Spleen (tissue), 11 donors: ENCODE measurements around the gene GALNT13. TPM values are rescaled to one million over a fixed set of nuclear protein-coding genes. Genes with fewer than 3 reads are reported as not detected.

Source experiments
- DNase-seq: peaks from one replicate; pipeline ENCODE4 v3.0.0-alpha.2; 2020
- H3K27ac ChIP-seq, 8 donors: fragments of 200-600 bp; sonication (generic) in 7 of 8; 1 replicate in 4 of 8; 2 replicates in 4 of 8; pipeline versions ENCODE4 v1.5.0 to v1.8.0; 2016 to 2021; ENCODE audit warnings: inconsistent platforms in 4 of 8, mild to moderate bottlenecking in 4 of 8, moderate library complexity in 1 of 8
- H3K27me3 ChIP-seq, 7 donors: fragments of 200-600 bp; sonication (generic) in 6 of 7; replicated peaks in 1 of 7; 1 replicate in 4 of 7; 2 replicates in 3 of 7; pipeline versions ENCODE4 v1.5.0 to v1.8.0; 2016 to 2021; ENCODE audit warnings: inconsistent platforms in 3 of 7, mild to moderate bottlenecking in 1 of 7
- H3K36me3 ChIP-seq, 6 donors: fragments of 200-600 bp; sonication (generic) in 5 of 6; 1 replicate in 4 of 6; 2 replicates in 2 of 6; pipeline versions ENCODE4 v1.5.0 to v1.8.0; 2016 to 2021; ENCODE audit warnings: inconsistent platforms in 2 of 6
- H3K4me1 ChIP-seq, 6 donors: fragments of 200-600 bp; sonication (generic) in 5 of 6; 1 replicate in 3 of 6; 2 replicates in 3 of 6; pipeline versions ENCODE4 v1.5.0 to v1.8.0; 2016 to 2021; ENCODE audit warnings: inconsistent platforms in 3 of 6
- H3K4me3 ChIP-seq, 8 donors: fragments of 200-600 bp; sonication (generic) in 7 of 8; 1 replicate in 4 of 8; 2 replicates in 4 of 8; pipeline versions ENCODE4 v1.5.0 to v1.8.0; 2016 to 2021; ENCODE audit warnings: inconsistent platforms in 4 of 8, mild to moderate bottlenecking in 4 of 8, moderate library complexity in 2 of 8
- H3K9me3 ChIP-seq, 8 donors: fragments of 200-600 bp; sonication (generic) in 7 of 8; 1 replicate in 4 of 8; 2 replicates in 4 of 8; pipeline versions ENCODE4 v1.5.0 to v1.8.0; 2016 to 2021; ENCODE audit warnings: inconsistent platforms in 4 of 8
- POLR2A ChIP-seq, 3 donors: fragments of 450-650 bp; IDR thresholded peaks; one replicate each; pipeline ENCODE4 v1.5.1; 2017; ENCODE audit warnings: antibody characterized with exemption in 3 of 3, mild to moderate bottlenecking in 1 of 3
- POLR2AphosphoS5 ChIP-seq, 3 donors: sonication (generic); formaldehyde crosslinking; IDR thresholded peaks; one replicate each; pipeline ENCODE4 v1.5.1; 2017; ENCODE audit warnings: antibody characterized with exemption in 3 of 3
- WGBS, 5 donors: extraction: QIAGEN DNeasy Blood & Tissue Kit in 3 of 5; methylation state at CpG; one replicate each; pipeline versions ENCODE4 v1.1.5 to v1.1.7; 2013 to 2018; 5-methylcytosine and 5-hydroxymethylcytosine counted together
- intact Hi-C: fragments of 100-400 bp; cut with DNase I; formaldehyde crosslinking; loops from one replicate; pipeline ENCODE4 v1.15.0; 2023; ENCODE audit warnings: low total_unique reads
- polyA plus RNA-seq, 3 donors: library from polyadenylated mRNA; stranded (reverse); fragments of 200-250 nt; gene quantifications; one replicate each; pipeline ENCODE4 v1.2.1, GENCODE V29; 2013
- total RNA-seq, 7 donors: library from RNA; depleted of rRNA in 3 of 7; stranded (reverse); fragments of >200 nt in 3 of 7; fragmentation: NEBNext Ultra II Directional in 4 of 7; extraction: Animal tissue kit (Norgen Biotek cat#: 25700) in 4 of 7; gene quantifications; one replicate each; pipeline versions ENCODE4 v1.1.0 to v1.2.1, GENCODE V29; 2016 to 2021
- TF ChIP-seq, protein P1 (sequence below), 11 experiments: fragments of 200-600 bp in 7 of 11; fragments of 450-650 bp in 4 of 11; sonication (generic) in 4 of 11; IDR thresholded peaks in 8 of 11; conservative IDR thresholded peaks in 3 of 11; 1 replicate in 7 of 11; 2 replicates in 4 of 11; pipeline versions ENCODE4 v1.4.0 to v1.8.0; 2016 to 2021; ENCODE audit warnings: antibody characterized with exemption in 11 of 11, inconsistent platforms in 4 of 11, mild to moderate bottlenecking in 1 of 11
- donor health status: healthy with polysubstance abuse.
- donor health status: DM: no; HTN: no; CAD: no; lungs with moderate emphysema.
- donor health status: DM: no; HTN: no; CAD: no.
- donor health status: Bipolar disorder and iron deficiency.
- donor health status: healthy.
- donor health status: DM: no; HTN: no; CAD: no.
- donor health status: DM: yes; HTN: yes; CAD: no.

The GALNT13 gene
- total and polyA plus RNA-seq, 10 donors, result 0.02 to 0.61 (median 0.11) TPM; not detected in 6

DNA sequence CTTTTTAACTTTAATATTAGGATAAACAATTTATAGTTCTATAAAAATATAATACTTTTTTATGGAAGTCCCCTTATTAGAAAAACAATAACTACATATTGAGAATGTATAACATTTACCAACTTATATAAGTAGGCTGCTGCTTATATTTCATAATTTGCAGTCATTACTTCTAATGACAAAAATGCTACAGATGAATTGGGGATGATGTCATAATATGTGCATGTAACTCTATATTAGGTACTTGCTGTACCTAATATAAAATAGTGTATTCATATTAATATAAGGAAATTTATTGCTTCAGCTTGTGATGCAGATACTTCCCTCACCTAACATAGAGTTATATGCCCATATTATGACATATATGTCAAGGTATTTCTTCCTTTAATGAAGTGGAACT, 100.7 kb downstream of the GALNT13 start:
- no peak overlapping the region for H3K27ac ChIP-seq
- no peaks in the 10 kb centered on the region for H3K27me3 ChIP-seq
- no peak for DNase-seq
- H3K4me1 ChIP-seq, result no peaks in the 10 kb centered on the region
- H3K9me3 ChIP-seq, result peaks cover 0 to 7% (median under 1%) of the 10 kb centered on the region in 8 donors
- TF ChIP-seq, protein P1, sequence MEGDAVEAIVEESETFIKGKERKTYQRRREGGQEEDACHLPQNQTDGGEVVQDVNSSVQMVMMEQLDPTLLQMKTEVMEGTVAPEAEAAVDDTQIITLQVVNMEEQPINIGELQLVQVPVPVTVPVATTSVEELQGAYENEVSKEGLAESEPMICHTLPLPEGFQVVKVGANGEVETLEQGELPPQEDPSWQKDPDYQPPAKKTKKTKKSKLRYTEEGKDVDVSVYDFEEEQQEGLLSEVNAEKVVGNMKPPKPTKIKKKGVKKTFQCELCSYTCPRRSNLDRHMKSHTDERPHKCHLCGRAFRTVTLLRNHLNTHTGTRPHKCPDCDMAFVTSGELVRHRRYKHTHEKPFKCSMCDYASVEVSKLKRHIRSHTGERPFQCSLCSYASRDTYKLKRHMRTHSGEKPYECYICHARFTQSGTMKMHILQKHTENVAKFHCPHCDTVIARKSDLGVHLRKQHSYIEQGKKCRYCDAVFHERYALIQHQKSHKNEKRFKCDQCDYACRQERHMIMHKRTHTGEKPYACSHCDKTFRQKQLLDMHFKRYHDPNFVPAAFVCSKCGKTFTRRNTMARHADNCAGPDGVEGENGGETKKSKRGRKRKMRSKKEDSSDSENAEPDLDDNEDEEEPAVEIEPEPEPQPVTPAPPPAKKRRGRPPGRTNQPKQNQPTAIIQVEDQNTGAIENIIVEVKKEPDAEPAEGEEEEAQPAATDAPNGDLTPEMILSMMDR (IDR thresholded peaks at IDR 0.05 in 8 of 11, conservative IDR thresholded peaks at IDR 0.05 in 3 of 11), result no peak
- TF ChIP-seq POLR2AphosphoS5 (IDR thresholded peaks at IDR 0.05), result no peak
- TF ChIP-seq POLR2A (IDR thresholded peaks at IDR 0.05), result no peak
- intact Hi-C loops, result no loop called here
- no peak overlapping the region for H3K4me3 ChIP-seq
- H3K36me3 ChIP-seq, result no peaks in the 10 kb centered on the region

- no peak for DNase-seq
- Histone ChIP-seq H3K27me3 (no peaks in the 10 kb centered on the region), H3K27ac (no peak overlapping the region), H3K36me3 (no peaks in the 10 kb centered on the region), H3K9me3 (peaks cover 0 to 12% (median 0%) of the 10 kb centered on the region in 8 donors), H3K4me3 (no peak overlapping the region), H3K4me1 (no peaks in the 10 kb centered on the region)
- intact Hi-C loops, result no loop called here
- 66 to 79% (median 69%) methylated on average over 9 of the region's 9 CpGs for WGBS, 5 donors
- no peak for TF ChIP-seq POLR2AphosphoS5 (IDR thresholded peaks at IDR 0.05)
- TF ChIP-seq, protein P1 (IDR thresholded peaks at IDR 0.05 in 8 of 11, conservative IDR thresholded peaks at IDR 0.05 in 3 of 11), result no peak
- no peak for TF ChIP-seq POLR2A (IDR thresholded peaks at IDR 0.05)
Measured at GRCh38 chr2:153986488-153987229, 114.9 kb downstream of the GALNT13 start.

- H3K27me3 ChIP-seq, result no peaks in the 10 kb centered on the region
- no peaks in the 10 kb centered on the region for H3K4me1 ChIP-seq
- intact Hi-C loops, result no loop called here
- no peaks in the 10 kb centered on the region for H3K36me3 ChIP-seq
- peaks cover 0 to 20% (median 2%) of the 10 kb centered on the region in 8 donors for H3K9me3 ChIP-seq
- H3K4me3 ChIP-seq, result no peak overlapping the region
- DNase-seq, result no peak
- H3K27ac ChIP-seq, result no peak overlapping the region
- no peak for TF ChIP-seq POLR2A (IDR thresholded peaks at IDR 0.05)
- no peak for TF ChIP-seq POLR2AphosphoS5 (IDR thresholded peaks at IDR 0.05)
- TF ChIP-seq, protein P1 (IDR thresholded peaks at IDR 0.05 in 8 of 11, conservative IDR thresholded peaks at IDR 0.05 in 3 of 11), result no peak
Measured at GRCh38 chr2:153990771-153991170, 119.0 kb downstream of the GALNT13 start.

DNA sequence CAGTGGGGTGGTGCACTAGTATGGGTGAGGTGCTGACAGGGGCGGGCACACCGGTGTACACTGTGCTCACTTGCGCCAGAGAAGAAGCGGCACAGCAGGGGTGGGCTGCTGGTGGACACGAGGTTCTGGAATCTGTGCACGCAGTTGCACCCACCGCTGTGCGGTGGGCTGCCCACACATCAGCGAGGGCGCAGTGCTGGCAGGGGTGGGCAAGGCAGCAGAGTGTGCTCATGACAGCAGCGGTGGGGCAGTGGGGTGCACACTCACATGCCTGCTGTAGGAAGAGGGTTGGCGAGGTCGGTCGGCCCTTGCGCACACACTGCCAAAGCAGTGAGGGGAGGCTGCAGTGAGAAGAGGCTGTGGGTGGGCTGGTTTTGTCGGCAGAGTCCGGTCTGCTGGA, 141.8 kb downstream of the GALNT13 start:
- Histone ChIP-seq H3K9me3 (peaks cover 0 to 40% (median 22%) of the 10 kb centered on the region in 8 donors), H3K4me3 (no peak overlapping the region), H3K27me3 (no peaks in the 10 kb centered on the region), H3K4me1 (no peaks in the 10 kb centered on the region), H3K27ac (no peak overlapping the region), H3K36me3 (no peaks in the 10 kb centered on the region)
- intact Hi-C loops, result no loop called here
- no peak for DNase-seq
- WGBS, 5 donors, result 90 to 96% (median 93%) methylated on average over 10 to 17 of the region's 17 CpGs
- TF ChIP-seq POLR2AphosphoS5 (IDR thresholded peaks at IDR 0.05) (no peak), POLR2A (IDR thresholded peaks at IDR 0.05) (no peak)
- TF ChIP-seq, protein P1 (IDR thresholded peaks at IDR 0.05 in 8 of 11, conservative IDR thresholded peaks at IDR 0.05 in 3 of 11), result no peak
